ENCODE measurements around the gene TMPRSS15. TPM values are rescaled to one million over a fixed set of nuclear protein-coding genes. Genes with fewer than 3 reads are reported as not detected.

The TMPRSS15 gene
- total RNA-seq, 4 donors from 2014 or later = not detected

- Histone ChIP-seq H3K27ac (no peak overlapping the region), H3K4me1 (no peaks in the 10 kb centered on the region), H3K36me3 (no peaks in the 10 kb centered on the region), H3K9me3 (no peaks in the 10 kb centered on the region), H3K27me3 (no peaks in the 10 kb centered on the region), H3K4me3 (replicated peaks in 1 of 3) (no peak overlapping the region)
- 98 to 100% methylated on average over 1 of the region's 1 CpG for WGBS, 2 donors
- DNase-seq = no peak
- intact Hi-C loops (cut with DNase I) = no loop called here
- no peak for TF ChIP-seq POLR2A (IDR thresholded peaks at IDR 0.05)
- TF ChIP-seq CTCF (IDR thresholded peaks at IDR 0.05) = no peak
Observed at GRCh38 chr21:18334066-18334465, 69.5 kb downstream of the TMPRSS15 start.

GRCh38 chr21:18318156-18318555 lies 85.4 kb downstream of the TMPRSS15 start:
- Histone ChIP-seq H3K27me3 (no peaks in the 10 kb centered on the region), H3K4me3 (replicated peaks in 1 of 3) (no peak overlapping the region), H3K36me3 (no peaks in the 10 kb centered on the region), H3K9me3 (no peaks in the 10 kb centered on the region), H3K4me1 (no peaks in the 10 kb centered on the region), H3K27ac (no peak overlapping the region)
- intact Hi-C loops (cut with DNase I) = no loop called here
- DNase-seq = no peak
- TF ChIP-seq CTCF (IDR thresholded peaks at IDR 0.05) = no peak
- no peak for TF ChIP-seq POLR2A (IDR thresholded peaks at IDR 0.05)
- WGBS, 2 donors = 65 to 74% methylated on average over 3 of the region's 3 CpGs

GRCh38 chr21:18298228-18298627 lies 105.4 kb downstream of the TMPRSS15 start:
- Histone ChIP-seq H3K9me3 (no peaks in the 10 kb centered on the region), H3K27ac (no peak overlapping the region), H3K36me3 (no peaks in the 10 kb centered on the region), H3K4me3 (replicated peaks in 1 of 3) (no peak overlapping the region), H3K4me1 (no peaks in the 10 kb centered on the region), H3K27me3 (no peaks in the 10 kb centered on the region)
- DNase-seq = no peak
- intact Hi-C loops (cut with DNase I) = no loop called here
- TF ChIP-seq POLR2A (IDR thresholded peaks at IDR 0.05) (no peak), CTCF (IDR thresholded peaks at IDR 0.05) (no peak)
- WGBS, 2 donors = 70 to 83% methylated on average over 1 of the region's 1 CpG

- H3K4me3 ChIP-seq (replicated peaks in 1 of 3) = no peak overlapping the region
- H3K4me1 ChIP-seq = no peaks in the 10 kb centered on the region
- TF ChIP-seq POLR2A (IDR thresholded peaks at IDR 0.05) (no peak), CTCF (IDR thresholded peaks at IDR 0.05) (no peak)
- H3K9me3 ChIP-seq = no peaks in the 10 kb centered on the region
- no peak overlapping the region for H3K27ac ChIP-seq
- no peaks in the 10 kb centered on the region for H3K27me3 ChIP-seq
- intact Hi-C loops (cut with DNase I) = no loop called here
- no peaks in the 10 kb centered on the region for H3K36me3 ChIP-seq
- WGBS, 2 donors = 78 to 87% methylated on average over 9 of the region's 9 CpGs
- no peak for DNase-seq
Observed at GRCh38 chr21:18294100-18294499, 109.5 kb downstream of the TMPRSS15 start.

- H3K4me1 ChIP-seq = no peaks in the 10 kb centered on the region
- no peaks in the 10 kb centered on the region for H3K27me3 ChIP-seq
- TF ChIP-seq CTCF (IDR thresholded peaks at IDR 0.05) (no peak), POLR2A (IDR thresholded peaks at IDR 0.05) (no peak)
- intact Hi-C loops (cut with DNase I) = no loop called here
- H3K9me3 ChIP-seq = no peaks in the 10 kb centered on the region
- no peak overlapping the region for H3K27ac ChIP-seq
- 75 to 82% methylated on average over 2 of the region's 2 CpGs for WGBS, 2 donors
- no peak overlapping the region for H3K4me3 ChIP-seq (replicated peaks in 1 of 3)
- no peaks in the 10 kb centered on the region for H3K36me3 ChIP-seq
- no peak for DNase-seq
Observed at GRCh38 chr21:18289876-18290275, 113.7 kb downstream of the TMPRSS15 start.

Measured in thyroid gland (tissue), 4 donors.